Urothelium cell line (cell line): ENCODE measurements around the gene RNF215.
"Not testable (repeated sequence)": the region's sequence is repeated elsewhere in the genome, so short reads cannot be mapped to it uniquely, and the experiment has no call there.

Source experiments
- DNase-seq: peaks from one replicate; pipeline ENCODE4 v3.0.0; 2011; ENCODE audit warnings: low spot score, mixed read lengths
- FAIRE-seq: peaks from 2 replicates; lab custom pipeline; 2011; peaks lifted over from hg19 to GRCh38; lab: Jason Lieb, UNC

RNF215 gene

DNA sequence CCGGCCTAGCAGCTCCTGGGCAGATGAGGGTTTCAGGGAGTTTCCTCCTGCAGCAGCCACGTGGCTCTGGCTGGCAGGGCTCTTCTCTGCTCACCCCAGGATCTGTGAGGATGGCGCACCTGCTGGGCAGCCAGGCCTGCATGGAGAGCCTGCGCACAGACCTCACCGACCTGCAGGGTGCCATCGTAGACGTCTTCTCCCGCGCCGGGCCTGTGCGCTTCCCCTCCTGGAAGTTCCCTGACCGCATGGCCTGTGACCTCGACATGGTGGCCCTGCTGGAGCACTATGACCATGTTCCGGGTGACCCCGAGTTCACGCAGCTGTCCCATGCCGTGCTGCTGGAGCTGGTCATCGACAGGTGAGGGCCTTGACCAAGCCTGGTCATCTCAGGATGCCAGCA, 21.3 kb downstream of the RNF215 start:
- no peak for FAIRE-seq
- no peak for DNase-seq

DNA sequence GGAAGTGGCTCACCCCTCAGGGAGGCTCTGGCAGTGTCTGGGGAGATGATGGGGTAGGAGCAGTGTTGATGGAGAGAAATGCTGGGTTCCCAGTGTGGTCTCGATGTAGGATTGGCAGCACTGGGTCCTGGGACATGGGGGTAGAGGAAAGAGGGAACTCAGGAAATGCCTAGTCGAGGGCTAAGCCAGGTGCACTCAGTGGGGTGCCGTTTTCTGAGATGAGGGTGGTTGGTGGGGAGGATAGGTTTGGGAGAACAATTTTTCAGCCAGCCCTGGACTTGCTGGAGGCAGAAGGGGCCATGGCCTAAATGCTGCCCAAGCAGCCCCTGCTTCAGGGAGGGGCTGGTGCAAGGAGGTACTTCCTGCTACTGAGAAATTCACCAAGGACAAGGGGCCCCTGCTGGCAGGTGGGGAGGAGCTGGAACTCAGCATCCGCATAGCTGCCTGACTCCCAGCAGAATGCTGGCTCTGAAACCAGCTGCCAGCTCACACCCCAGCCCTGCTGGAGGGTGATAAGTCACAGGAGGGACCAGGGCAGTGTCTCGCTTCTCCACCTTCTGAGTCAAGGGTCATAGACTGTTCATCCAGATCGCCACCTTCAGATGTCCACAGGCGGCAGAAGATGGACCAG, 24.4 kb downstream of the RNF215 start:
- DNase-seq = no peak
- no peak for FAIRE-seq

DNA sequence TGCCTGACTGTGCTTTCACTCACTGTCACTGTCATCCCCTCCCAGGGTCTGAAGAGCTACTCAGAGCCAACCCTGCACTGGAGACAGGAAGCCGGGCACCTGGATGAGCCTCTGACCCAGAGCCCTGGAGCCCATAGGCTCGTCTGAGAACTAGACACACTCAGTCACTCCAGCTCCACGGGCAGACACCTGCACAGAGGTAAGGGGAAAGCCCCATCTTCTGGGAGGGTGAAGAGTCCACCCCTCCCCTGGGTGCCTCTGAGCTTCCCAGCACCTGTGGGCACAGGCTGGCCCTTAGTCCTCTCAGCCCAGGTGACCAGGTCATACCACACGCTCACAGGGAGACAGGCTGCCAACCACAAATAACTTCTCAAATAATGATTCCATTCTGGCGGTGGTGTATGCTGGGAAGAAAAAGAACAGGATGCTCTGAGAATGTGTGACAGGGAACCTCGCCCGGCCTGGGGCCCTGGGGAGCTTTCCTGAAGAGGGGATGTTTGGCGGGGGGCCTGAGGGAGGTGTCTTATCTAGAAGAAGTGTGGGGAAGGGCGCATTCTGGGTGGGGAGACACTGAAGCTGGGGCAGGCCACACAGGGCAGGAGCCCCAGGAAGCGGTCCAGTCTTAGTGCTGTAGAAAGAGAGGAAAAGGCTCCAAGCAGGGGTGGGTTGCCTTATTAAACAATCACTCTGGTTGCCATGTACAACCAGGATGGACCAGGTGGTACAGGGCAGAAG, 25.1 kb downstream of the RNF215 start:
- no peak for FAIRE-seq

DNA sequence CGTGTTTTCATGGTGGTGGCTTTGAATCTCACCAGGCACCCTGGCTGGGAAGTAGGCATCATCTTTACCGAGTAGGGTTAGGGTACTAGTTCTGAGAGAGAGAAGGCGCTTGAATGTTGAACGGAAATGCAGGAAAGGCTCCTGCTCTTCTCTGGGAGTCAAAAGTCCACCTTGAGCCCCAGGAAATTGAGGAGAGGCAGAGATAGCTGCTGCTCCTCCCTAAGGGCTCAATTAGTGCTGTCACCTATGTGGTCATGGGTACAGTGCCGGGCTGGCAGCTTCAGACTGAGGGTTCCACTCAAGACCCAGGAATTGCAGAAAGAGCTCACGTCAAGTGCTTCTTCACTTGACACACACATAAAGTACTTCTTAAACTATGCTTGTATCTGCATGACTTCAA, 28.7 kb downstream of the RNF215 start:
- DNase-seq (no peak), FAIRE-seq (no peak)

More for the DNA sequence above, 25.1 kb downstream of the RNF215 start:
- no peak for DNase-seq

DNA sequence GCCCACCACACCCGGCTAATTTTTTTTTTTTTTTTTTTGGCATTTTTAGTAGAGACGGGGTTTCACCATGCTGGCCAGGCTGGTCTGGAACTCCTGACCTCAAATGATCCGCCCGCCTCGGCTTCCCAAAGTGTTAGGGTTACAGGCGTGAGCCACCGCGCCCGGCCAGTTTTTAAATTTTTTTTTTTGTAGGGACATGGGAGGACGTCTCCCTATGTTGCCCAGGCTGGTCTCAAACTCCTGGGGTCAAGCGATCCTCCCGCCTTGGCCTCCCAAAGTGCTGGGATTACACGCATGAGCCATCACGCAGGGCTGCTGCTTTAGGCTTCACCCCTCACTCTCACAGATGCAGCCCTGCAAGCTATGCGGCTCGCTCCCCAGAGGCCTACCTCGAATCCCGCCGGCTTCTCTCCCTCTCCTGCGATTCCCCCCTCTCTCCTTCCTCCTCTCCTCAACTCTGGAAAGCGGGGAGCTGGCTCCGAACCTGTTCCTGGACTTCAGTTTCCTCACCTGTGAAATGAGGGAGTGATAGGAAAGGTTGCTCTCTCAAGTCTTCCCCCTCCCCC, 29.5 kb downstream of the RNF215 start:
- DNase-seq (no peak), FAIRE-seq (peak; percentile 20)

DNA sequence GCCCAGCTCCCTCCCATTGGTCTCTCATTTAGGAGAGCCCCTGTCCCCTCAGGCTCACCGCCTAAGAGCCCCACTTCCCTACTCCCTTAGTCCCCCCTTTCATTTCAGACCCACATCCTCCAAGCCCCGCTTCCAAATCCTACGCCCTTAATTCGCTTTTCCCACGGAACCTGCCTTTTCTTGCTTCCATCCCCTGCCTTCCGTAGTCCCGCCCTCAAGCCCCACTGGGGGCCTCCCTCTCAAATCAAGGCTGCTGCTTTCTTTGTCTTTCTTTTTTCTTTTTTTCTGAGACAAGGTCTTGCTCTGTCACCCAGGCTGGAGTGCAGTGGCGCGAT, 30.0 kb downstream of the RNF215 start:
- DNase-seq = no peak

DNA sequence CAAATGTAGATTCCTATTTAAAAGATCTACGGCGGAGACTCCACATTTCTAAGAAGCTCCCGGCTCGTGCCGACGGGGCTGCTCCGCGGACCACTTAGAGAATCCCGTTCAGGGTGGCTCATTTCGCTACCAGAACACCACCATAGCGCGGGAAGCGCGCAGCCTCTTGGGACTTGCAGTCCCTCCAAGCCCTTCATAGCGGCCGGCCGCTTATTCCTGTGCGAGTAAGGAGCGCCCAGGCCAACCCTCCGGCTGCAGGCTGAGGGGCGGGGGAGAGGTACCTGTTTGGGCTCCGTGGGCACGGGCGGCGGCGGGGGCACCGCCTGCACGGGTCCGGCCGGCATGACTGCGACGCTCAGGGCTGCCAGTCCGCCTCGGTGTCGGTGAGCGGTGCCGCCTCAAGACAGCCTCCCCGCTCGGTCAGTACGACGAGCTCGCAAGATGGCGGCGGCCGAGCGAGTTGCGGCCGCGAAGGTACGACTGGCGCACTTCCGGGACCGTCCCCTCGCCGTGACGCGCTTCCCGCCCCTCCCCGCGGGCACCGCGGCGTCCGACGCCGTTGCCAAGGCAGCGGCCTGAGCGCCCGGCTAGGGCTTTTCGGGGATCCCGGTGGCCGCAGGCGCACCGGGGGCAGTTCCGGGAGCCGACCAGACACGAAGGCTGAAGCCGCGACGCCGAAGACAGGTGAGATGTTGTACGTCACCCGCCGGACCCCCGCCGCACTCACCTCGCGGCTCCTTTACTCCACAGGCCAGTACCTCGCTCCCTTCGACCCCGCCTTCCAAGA, 30.6 kb downstream of the RNF215 start, which contains the start of the genes CCDC157 and SF3A1:
Gene CCDC157, plus strand, starts transcription at position 559 of the 787 bp plus-strand sequence. CDS start 8,994 bp downstream, outside the sequence.
Gene SF3A1, minus strand, starts transcription at position 446 of the 787 bp plus-strand sequence. Its CDS starts 102 bp downstream, at position 344.
- DNase-seq = peak; percentile 97
- FAIRE-seq = peak; percentile 98

More for the DNA sequence above, 30.0 kb downstream of the RNF215 start:
- no peak for FAIRE-seq

DNA sequence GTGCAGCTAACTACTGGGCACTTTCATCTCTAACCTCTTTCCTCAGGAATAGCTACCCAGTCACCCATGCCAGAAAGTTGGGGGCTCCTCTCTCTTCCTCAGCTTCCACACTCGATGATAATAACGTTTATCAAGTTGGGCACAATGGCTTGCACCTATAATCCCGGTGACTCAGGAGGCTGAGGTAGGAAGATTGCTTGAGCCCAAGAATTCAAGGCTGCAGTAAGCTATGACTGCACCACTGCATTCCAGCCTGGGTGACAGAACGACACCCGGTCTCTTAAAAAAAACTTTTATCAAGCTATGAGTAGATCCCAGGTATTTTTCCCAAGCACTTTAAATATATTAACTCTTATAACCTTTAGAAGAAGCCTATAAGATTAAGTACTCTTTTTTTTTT, 32.6 kb downstream of the RNF215 start:
- DNase-seq (no peak), FAIRE-seq (no peak)

DNA sequence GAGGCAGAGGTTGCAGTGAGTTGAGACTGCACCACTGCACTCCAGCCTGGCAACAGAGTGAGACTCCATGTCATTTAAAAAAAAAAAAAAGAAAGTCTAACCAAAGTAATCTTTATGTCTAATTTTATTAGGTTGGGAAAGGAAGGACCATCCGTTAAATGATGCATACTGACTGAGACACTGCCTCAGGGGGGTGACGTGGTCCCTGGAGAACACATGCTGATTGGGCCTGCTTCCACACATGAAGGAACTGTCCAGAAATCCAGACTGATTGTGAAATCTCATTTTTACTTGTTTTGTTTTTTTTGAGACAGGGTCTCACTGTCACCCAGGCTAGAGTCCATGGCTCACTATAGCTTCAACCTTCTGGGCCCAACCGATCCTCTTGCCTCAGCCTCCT, 36.0 kb downstream of the RNF215 start:
- FAIRE-seq (no peak), DNase-seq (no peak)

DNA sequence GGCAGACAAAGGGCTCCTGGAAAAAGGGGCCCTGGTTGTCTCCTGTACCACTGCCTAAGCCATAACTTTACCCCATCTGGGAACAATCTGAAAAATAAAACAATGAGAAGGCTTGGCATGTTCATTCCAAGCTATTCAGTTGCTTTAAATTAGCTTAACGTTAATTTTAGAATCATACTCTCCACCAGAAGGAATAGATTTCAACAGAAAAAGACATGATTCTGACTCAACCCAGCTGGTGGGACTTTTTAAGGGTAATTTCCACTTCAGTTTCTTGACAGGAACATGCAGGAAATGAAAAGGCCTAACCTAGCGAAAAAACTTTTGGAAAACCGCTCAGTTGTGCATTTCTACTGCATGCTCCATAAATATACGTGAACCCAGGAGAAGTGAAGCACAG, 38.4 kb downstream of the RNF215 start:
- FAIRE-seq (no peak), DNase-seq (no peak)

DNA sequence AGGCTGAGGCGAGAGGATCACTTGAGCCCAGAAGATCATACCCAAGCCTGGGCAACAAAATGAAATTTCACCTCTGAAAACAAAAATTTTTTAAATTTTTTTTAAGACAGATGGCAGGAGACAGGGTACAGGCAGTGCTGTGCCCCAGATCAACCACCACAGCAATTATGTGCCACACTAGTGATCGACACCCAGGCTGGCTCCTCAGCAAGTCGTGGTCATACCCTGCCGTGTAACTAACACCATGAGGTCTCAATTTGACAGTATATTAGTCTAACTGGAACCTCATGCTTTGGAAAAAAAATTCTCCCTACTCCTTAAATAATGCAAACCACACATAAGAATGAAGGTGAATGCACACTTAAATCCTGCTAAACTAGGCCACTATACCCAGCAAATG, 38.8 kb downstream of the RNF215 start:
- FAIRE-seq = no peak
- DNase-seq = no peak

DNA sequence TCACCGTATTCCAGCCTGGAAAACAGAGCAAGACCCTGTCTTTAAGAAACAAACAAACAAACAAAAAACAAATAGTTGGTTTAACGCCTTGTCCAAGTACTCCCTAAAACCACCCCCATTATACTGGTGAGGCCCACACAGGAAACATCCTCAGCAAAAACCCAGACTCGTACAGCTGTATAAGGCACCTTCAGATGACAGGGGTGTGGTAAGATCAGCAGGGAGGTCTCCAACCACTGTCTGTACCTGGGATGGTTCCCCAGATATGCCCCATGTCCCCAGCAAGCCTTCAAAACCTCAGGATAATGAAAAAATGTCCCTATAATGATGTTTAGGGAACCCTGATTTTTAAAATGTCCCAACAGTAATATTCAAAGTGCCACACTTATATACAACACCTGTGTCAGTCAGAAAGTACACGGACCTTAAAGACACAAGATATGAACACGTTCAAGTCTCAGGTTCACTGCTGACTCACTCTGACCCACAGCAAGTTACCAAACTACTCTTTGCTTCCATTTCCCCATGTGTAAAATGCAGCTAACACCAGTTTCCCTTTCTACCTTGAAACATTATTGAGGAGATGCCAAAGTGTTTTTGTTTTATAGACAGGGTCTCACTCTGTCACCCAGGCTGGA, 39.8 kb downstream of the RNF215 start:
- FAIRE-seq = no peak
- no peak for DNase-seq

DNA sequence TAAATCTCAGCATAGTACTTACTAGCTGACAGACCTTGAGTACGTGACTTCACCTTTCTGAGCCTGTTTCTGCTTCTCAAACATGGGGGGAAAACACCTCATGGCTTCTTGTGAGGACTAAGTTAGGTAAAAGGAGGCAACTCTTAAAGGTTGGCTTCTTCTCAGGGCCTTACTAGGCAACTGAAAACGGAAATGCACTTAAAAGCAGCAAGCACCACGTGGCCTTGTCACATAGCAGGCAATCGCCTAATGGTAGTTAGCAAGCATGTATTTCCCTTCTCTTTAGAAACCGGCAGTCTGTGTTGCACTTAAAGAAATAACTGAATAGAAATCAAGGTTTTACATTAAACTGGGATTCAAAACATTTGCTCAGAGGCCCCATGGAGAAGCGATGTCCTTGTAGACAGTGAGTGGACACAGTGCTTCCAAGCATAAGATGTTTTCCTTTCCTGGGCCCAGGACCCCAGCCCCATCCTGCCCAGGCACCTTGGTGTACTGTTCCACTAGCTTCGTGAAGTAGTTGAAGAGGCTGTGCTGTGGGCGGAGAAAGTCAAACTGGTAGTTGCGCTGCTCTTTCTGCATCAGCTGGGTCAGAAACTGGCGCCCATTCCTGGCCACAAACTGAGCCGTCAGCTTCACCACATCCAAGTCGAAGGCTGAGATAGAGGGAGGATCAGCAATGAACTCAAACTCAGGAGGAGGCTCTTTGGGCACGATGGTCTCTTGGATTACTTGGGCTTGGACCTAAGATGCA, 42.6 kb downstream of the RNF215 start:
- no peak for FAIRE-seq
- DNase-seq = no peak

DNA sequence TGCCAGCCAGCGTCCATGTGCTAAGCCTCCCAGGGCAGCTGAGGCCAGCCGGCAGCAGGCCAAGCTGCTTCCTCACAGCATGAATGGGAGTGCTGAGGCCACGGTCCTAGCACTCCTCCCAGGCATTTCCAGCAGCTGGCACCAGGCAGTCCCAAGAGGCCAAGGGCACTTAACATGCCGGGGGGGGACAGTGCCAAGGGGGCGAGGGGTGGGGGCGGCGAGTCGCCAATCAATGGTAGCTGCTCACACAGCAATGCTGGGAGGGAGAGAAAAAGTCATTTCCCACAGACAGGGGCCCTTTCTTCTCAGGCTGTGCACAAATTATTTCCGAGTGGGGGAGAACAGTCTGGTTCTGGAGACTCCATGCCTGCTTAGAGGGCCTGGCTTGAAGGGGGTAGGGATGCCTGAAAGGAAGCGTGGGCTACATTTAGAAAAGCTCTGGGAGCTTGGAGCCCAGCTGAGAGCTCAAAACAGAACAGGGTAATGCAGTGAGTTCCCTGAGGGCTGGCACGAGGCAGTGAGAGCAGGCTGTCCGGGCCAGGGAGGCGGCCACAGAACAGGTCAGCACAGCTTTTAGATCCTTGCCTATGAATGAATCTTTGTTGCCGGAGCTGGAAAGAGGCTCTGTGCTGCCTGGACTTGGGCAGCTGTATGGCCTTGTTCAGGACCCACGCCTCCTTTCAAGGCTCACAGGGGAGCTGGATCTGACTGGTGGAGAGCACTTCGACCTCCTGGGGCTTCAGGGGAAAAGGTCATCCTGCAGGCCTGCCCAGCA, 46.1 kb downstream of the RNF215 start:
- FAIRE-seq (no peak), DNase-seq (no peak)

DNA sequence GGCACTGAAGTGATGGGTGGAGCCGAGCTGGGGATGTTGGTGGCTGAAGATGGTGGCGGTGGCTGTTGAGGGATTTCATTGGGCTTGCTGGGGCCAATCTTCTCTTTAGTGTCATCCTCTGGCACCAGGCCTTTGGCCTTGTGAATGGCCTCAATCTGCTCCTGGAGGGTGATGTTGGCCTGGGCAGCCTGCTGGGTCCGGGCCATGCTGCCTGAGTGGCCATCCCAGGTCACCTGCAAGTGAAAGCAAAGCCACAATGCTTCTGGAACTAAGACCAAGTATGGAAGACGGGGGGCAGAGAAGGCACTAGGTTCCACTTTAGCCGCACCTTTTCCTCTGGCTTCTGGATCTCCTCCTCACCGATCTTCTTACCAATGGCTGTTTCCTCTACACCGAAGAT, 48.4 kb downstream of the RNF215 start:
- DNase-seq (no peak), FAIRE-seq (no peak)

DNA sequence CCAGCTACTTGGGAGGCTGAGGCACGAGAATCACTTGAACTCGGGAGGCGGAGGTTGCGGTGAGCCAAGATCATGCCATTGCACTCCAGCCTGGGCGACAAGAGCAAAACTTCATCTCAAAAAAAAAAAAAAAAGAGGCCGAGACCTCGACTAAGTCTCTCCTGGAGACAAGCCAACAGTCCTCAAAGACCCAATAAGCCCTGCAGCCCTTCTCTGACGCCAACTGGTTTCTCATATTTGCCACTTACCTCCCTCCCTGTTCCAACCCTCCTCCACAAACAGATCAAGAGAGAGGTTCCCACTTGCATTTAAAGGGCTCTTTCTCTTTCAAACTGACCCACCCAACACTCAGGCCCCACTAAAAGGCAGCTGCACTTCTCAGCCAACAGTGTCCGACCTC, 48.9 kb downstream of the RNF215 start:
- FAIRE-seq = not testable (repeated sequence)

DNA sequence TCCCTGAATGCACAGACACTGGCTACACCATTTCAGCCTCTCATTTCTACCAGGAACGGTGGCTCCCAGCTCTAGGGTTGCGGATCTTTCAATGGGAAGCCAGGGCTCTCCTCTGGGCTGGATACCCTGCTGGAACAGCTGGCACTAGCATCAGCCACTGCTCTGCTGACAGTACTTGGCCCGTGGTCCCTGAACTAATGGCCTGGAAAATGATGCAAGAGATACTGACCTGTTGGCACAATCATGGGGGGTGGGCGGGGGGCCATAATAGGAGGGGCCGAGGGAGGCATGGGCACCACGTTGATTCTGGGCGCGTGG, 49.8 kb downstream of the RNF215 start:
- no peak for DNase-seq
- FAIRE-seq = no peak

More for the DNA sequence above, 48.9 kb downstream of the RNF215 start:
- DNase-seq = not testable (repeated sequence)

DNA sequence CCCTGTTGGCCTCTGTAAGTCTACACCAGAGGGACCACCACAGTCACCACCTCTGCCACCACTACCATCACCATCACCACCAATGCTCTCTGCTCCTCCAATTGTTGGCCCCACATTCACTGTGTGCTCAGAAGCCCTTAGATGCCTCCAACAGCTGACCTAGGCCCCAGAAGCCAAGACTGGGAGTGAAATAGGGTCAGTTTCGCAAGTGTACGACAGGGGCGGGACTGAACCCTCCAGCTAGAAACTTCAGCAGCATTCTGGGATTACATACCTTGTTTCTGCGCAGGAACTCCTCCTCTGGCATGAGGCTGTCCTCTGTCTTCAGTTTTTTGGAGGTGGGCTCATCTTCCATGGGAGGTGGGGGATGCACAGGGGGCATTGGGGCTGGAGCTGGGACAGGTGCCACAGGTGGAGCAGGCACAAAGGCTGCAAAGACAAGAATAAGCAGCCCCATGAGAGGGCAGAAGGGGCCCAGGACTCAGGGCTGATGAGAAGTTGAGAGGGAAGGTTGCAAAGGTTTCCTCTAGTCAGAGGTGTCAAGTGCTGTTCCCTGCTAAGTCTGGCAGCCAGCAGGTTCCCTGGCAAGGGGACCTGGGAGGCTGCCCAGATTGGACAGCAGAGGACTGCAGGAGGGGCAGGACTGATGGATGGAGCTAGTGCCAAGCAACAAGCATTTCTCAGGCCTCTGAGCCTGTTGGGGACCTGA, 50.3 kb downstream of the RNF215 start:
- DNase-seq (no peak), FAIRE-seq (no peak)

DNA sequence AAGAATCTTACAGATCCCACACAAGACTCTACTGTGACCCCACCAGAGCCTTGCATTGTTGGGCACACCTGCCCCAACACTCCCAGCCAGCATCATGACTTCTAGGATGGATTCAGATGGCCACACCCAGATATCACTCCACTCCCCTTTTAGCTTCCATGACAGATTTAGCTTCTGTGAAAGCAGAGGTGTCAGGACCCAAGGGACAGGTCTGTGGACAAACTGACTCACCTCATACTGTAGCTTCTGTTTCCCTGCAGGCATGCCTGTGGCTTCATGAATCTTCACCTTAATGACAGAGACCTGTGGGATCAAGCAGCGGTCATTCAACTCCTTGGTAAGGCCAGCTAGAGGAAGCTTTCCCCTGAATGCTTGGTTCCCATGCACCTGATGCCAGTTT, 52.0 kb downstream of the RNF215 start:
- DNase-seq = no peak
- FAIRE-seq = no peak
